ENCODE measurements around the gene CXCL3. TPM values are rescaled to one million over a fixed set of nuclear protein-coding genes. Genes with fewer than 3 reads are reported as not detected.

Gene CXCL3
- total RNA-seq, 2 experiments from 2014 or later = 0.30 to 0.61 TPM

DNA sequence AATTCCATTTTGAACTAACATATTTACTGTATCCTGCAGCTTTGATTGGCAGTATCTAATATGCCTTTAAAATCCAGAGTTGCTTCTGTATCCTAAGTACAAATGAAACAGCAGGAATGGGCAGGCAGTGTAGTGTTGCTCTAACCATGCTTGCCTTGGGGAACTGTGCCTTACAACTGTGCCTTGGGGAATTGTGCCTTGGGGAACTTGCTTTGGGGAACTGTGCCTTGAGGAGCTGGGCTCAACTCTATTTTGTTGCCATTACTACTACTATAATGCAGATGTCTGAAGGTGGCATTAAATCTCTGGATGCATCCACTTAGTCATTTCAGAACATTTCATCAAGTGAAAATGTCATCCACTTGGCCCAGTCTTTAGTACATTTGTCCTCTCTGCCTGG lies 6.9 kb downstream of the CXCL3 start:
- no peak overlapping the region for H3K4me3 Mint-ChIP-seq
- ATAC-seq (ENCODE audit: poor library complexity) (no peak), DNase-seq (no peak)

DNA sequence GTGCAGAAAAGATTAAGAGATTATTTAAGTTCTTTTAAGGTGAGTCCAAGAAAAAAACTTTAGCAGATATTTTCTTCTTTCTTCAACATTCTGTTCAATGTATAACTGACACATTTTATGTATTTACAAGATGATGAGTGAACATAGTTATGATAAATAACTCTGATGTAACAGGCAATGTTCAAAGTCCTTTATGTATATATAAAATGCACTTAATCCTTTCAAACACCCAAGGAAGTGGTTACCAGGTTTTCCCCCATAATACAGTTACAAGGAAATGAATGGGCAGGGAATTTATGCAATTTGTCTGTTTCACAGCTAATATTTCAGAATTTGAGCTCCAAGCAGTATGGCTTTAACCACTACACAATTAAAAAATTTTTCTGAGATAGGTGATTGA lies 8.2 kb downstream of the CXCL3 start:
- DNase-seq = no peak
- no peaks in the 10 kb centered on the region for H3K4me1 Mint-ChIP-seq (ENCODE audit: low read depth)
- Histone ChIP-seq H3K27me3 (ENCODE audit: control insufficient read depth in 1 of 2, insufficient read depth in 2 of 2, low read length in 2 of 2) (no peaks in the 10 kb centered on the region), H3K27ac (ENCODE audit: low read depth in 1 of 2, low read length in 2 of 2) (no peak overlapping the region), H3K4me1 (ENCODE audit: insufficient read depth, low read length) (no peaks in the 10 kb centered on the region), H3K4me3 (ENCODE audit: low read length) (no peak overlapping the region), H3K9me3 (ENCODE audit: control insufficient read depth in 1 of 2, insufficient read depth in 1 of 2, low read length in 2 of 2) (peaks cover 0 to 4% of the 10 kb centered on the region in 2 experiments), H3K36me3 (ENCODE audit: insufficient read depth, low read length) (no peaks in the 10 kb centered on the region)
- intact Hi-C loops (cut with DNase I, micrococcal nuclease) = no loop called here
- no peaks in the 10 kb centered on the region for H3K36me3 Mint-ChIP-seq (ENCODE audit: low read depth)
- TF ChIP-seq, protein P1, sequence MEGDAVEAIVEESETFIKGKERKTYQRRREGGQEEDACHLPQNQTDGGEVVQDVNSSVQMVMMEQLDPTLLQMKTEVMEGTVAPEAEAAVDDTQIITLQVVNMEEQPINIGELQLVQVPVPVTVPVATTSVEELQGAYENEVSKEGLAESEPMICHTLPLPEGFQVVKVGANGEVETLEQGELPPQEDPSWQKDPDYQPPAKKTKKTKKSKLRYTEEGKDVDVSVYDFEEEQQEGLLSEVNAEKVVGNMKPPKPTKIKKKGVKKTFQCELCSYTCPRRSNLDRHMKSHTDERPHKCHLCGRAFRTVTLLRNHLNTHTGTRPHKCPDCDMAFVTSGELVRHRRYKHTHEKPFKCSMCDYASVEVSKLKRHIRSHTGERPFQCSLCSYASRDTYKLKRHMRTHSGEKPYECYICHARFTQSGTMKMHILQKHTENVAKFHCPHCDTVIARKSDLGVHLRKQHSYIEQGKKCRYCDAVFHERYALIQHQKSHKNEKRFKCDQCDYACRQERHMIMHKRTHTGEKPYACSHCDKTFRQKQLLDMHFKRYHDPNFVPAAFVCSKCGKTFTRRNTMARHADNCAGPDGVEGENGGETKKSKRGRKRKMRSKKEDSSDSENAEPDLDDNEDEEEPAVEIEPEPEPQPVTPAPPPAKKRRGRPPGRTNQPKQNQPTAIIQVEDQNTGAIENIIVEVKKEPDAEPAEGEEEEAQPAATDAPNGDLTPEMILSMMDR (IDR thresholded peaks at IDR 0.05) = no peak
- ChIA-PET POLR2A (no interaction called here), CTCF (no interaction called here)
- H3K9me3 Mint-ChIP-seq = peaks cover 3% of the 10 kb centered on the region
- H3K4me3 Mint-ChIP-seq = no peak overlapping the region
- peaks cover 6% of the 10 kb centered on the region for H3K27me3 Mint-ChIP-seq
- no peak for ATAC-seq (ENCODE audit: poor library complexity)
- H3K27ac Mint-ChIP-seq = no peak overlapping the region

More for the DNA sequence above, 6.9 kb downstream of the CXCL3 start:
- Histone ChIP-seq H3K36me3 (ENCODE audit: insufficient read depth, low read length) (no peaks in the 10 kb centered on the region), H3K27me3 (ENCODE audit: control insufficient read depth in 1 of 2, insufficient read depth in 2 of 2, low read length in 2 of 2) (no peaks in the 10 kb centered on the region), H3K4me1 (ENCODE audit: insufficient read depth, low read length) (no peaks in the 10 kb centered on the region), H3K27ac (ENCODE audit: low read depth in 1 of 2, low read length in 2 of 2) (no peak overlapping the region), H3K9me3 (ENCODE audit: control insufficient read depth in 1 of 2, insufficient read depth in 1 of 2, low read length in 2 of 2) (no peaks in the 10 kb centered on the region), H3K4me3 (ENCODE audit: low read length) (no peak overlapping the region)
- ChIA-PET CTCF (interaction anchor here (0.6 kb wide), 1 partner anchor 791 kb away, joined by 3 read pairs; no protein-coding TSS in a partner anchor), POLR2A (no interaction called here)
- intact Hi-C loops (cut with DNase I, micrococcal nuclease) = no loop called here
- peaks cover 10% of the 10 kb centered on the region for H3K27me3 Mint-ChIP-seq
- no peaks in the 10 kb centered on the region for H3K9me3 Mint-ChIP-seq
- no peaks in the 10 kb centered on the region for H3K36me3 Mint-ChIP-seq (ENCODE audit: low read depth)
- H3K27ac Mint-ChIP-seq = no peak overlapping the region
- TF ChIP-seq, protein P1 (IDR thresholded peaks at IDR 0.05) = no peak
- no peaks in the 10 kb centered on the region for H3K4me1 Mint-ChIP-seq (ENCODE audit: low read depth)

DNA sequence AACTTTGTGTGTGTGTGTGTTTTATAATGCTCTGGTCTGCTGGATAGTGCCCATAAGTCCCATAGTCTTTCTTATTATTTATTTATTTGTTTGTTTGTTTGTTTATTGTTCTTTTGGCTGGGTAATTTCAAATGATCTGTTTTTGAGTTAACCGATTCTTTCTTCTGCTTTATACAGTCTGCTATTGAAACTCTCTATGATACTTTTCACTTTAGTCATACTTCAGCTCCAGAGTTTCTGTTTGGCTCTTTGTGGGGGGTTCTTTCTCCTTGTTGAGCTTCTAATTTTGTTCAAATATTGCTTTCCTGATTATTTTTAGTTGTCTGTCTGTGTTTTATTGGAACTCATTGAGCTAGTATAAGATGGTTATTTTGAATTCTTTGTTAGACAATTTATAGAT lies 10.0 kb downstream of the CXCL3 start:
- H3K9me3 ChIP-seq (ENCODE audit: control insufficient read depth in 1 of 2, insufficient read depth in 1 of 2, low read length in 2 of 2) = peaks cover 0 to 4% of the 10 kb centered on the region in 2 experiments
- DNase-seq = no peak
- Mint-ChIP-seq H3K27me3 (peaks cover 6% of the 10 kb centered on the region), H3K27ac (no peak overlapping the region), H3K4me1 (ENCODE audit: low read depth) (no peaks in the 10 kb centered on the region), H3K4me3 (no peak overlapping the region), H3K36me3 (ENCODE audit: low read depth) (no peaks in the 10 kb centered on the region), H3K9me3 (peaks cover 3% of the 10 kb centered on the region)
- no peak overlapping the region for H3K4me3 ChIP-seq (ENCODE audit: low read length)
- intact Hi-C loops (cut with DNase I, micrococcal nuclease) = no loop called here
- CTCF ChIA-PET = no interaction called here
- ATAC-seq (ENCODE audit: poor library complexity) = no peak
- H3K36me3 ChIP-seq (ENCODE audit: insufficient read depth, low read length) = no peaks in the 10 kb centered on the region
- POLR2A ChIA-PET = no interaction called here
- TF ChIP-seq, protein P1 (IDR thresholded peaks at IDR 0.05) = no peak
- no peaks in the 10 kb centered on the region for H3K27me3 ChIP-seq (ENCODE audit: control insufficient read depth in 1 of 2, insufficient read depth in 2 of 2, low read length in 2 of 2)
- H3K4me1 ChIP-seq (ENCODE audit: insufficient read depth, low read length) = no peaks in the 10 kb centered on the region
- H3K27ac ChIP-seq (ENCODE audit: low read depth in 1 of 2, low read length in 2 of 2) = no peak overlapping the region

All from CD4-positive, alpha-beta T cell (primary cell).